ENCODE data around the gene COL6A3. TPM values are rescaled to one million over a fixed set of nuclear protein-coding genes. Genes with fewer than 3 reads are reported as not detected.

COL6A3 gene
- total RNA-seq, 1 experiment from 2014 or later = 45.0 TPM

- TF ChIP-seq EZH2phosphoT487 (IDR thresholded peaks at IDR 0.05; ENCODE audit: borderline replicate concordance, low read length) (no peak), EZH2 (IDR thresholded peaks at IDR 0.05; ENCODE audit: low read length, unreplicated experiment) (no peak)
- TF ChIP-seq, protein P1, sequence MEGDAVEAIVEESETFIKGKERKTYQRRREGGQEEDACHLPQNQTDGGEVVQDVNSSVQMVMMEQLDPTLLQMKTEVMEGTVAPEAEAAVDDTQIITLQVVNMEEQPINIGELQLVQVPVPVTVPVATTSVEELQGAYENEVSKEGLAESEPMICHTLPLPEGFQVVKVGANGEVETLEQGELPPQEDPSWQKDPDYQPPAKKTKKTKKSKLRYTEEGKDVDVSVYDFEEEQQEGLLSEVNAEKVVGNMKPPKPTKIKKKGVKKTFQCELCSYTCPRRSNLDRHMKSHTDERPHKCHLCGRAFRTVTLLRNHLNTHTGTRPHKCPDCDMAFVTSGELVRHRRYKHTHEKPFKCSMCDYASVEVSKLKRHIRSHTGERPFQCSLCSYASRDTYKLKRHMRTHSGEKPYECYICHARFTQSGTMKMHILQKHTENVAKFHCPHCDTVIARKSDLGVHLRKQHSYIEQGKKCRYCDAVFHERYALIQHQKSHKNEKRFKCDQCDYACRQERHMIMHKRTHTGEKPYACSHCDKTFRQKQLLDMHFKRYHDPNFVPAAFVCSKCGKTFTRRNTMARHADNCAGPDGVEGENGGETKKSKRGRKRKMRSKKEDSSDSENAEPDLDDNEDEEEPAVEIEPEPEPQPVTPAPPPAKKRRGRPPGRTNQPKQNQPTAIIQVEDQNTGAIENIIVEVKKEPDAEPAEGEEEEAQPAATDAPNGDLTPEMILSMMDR (conservative IDR thresholded peaks at IDR 0.05; ENCODE audit: low read depth, low read length) = no peak
- Histone ChIP-seq H3K4me2 (ENCODE audit: low read length) (no peak overlapping the region), H2AFZ (ENCODE audit: low read length) (no peak overlapping the region), H3K4me3 (ENCODE audit: low read length) (no peak overlapping the region), H3K27ac (ENCODE audit: low read length) (no peak overlapping the region), H3K36me3 (ENCODE audit: low read depth, low read length) (no peaks in the 10 kb centered on the region), H3F3A (ENCODE audit: low read length, unreplicated experiment) (no peaks in the 10 kb centered on the region), H3K79me2 (ENCODE audit: low read length) (no peaks in the 10 kb centered on the region), H3K27me3 (ENCODE audit: low read length) (no peaks in the 10 kb centered on the region), H3K9ac (ENCODE audit: low read length) (no peak overlapping the region), H3K4me1 (ENCODE audit: insufficient read depth, low read length) (peaks cover 33% of the 10 kb centered on the region), H3K9me2 (replicated peaks; ENCODE audit: low read length) (no peaks in the 10 kb centered on the region), H3K9me3 (ENCODE audit: low read length) (no peaks in the 10 kb centered on the region), H4K20me1 (ENCODE audit: low read length) (no peaks in the 10 kb centered on the region)
- intact Hi-C loops (cut with micrococcal nuclease) = no loop called here
- no TSS peak for BruUV-seq (replicated peaks)
- CTCF ChIA-PET = no interaction called here
- ATAC-seq = no peak
- DNase-seq = no peak
- POLR2A ChIA-PET (ENCODE audit: unreplicated experiment) = no interaction called here
Observed at GRCh38 chr2:237301595-237301994, 112.4 kb downstream of the COL6A3 start.

DNA sequence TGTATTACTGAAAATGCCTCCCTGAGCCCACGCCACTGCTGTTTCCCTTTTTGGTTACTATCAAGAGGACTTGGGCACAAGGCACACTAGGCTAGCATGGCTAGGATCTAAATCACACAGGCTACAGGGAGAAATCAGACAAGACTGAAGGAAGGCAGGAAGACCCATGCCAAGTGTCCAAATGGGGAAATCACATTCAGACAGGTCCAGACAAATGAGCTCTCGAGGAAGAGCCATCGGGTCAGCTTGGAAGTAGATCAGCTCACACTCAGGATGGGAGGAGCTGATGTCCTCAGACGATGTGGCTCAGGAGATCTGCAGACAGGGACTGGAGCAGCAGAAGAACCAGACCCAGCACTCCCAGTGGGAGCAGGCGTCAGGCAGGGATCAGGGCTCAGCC lies 113.2 kb downstream of the COL6A3 start:
- H3K4me3 ChIP-seq (ENCODE audit: low read length) = no peak overlapping the region
- no peaks in the 10 kb centered on the region for H3K36me3 ChIP-seq (ENCODE audit: low read depth, low read length)
- intact Hi-C loops (cut with micrococcal nuclease) = no loop called here
- no peak overlapping the region for H2AFZ ChIP-seq (ENCODE audit: low read length)
- H4K20me1 ChIP-seq (ENCODE audit: low read length) = no peaks in the 10 kb centered on the region
- no peaks in the 10 kb centered on the region for H3K9me3 ChIP-seq (ENCODE audit: low read length)
- BruUV-seq (replicated peaks) = no TSS peak
- no peaks in the 10 kb centered on the region for H3F3A ChIP-seq (ENCODE audit: low read length, unreplicated experiment)
- ChIA-PET POLR2A (ENCODE audit: unreplicated experiment) (no interaction called here), CTCF (no interaction called here)
- H3K79me2 ChIP-seq (ENCODE audit: low read length) = no peaks in the 10 kb centered on the region
- DNase-seq = no peak
- no peak for ATAC-seq
- TF ChIP-seq EZH2phosphoT487 (IDR thresholded peaks at IDR 0.05; ENCODE audit: borderline replicate concordance, low read length) (no peak), EZH2 (IDR thresholded peaks at IDR 0.05; ENCODE audit: low read length, unreplicated experiment) (no peak)
- TF ChIP-seq, protein P1 (conservative IDR thresholded peaks at IDR 0.05; ENCODE audit: low read depth, low read length) = no peak
- H3K9ac ChIP-seq (ENCODE audit: low read length) = no peak overlapping the region
- H3K4me1 ChIP-seq (ENCODE audit: insufficient read depth, low read length) = peaks cover 33% of the 10 kb centered on the region
- H3K9me2 ChIP-seq (replicated peaks; ENCODE audit: low read length) = no peaks in the 10 kb centered on the region
- H3K27me3 ChIP-seq (ENCODE audit: low read length) = no peaks in the 10 kb centered on the region
- H3K27ac ChIP-seq (ENCODE audit: low read length) = no peak overlapping the region
- no peak overlapping the region for H3K4me2 ChIP-seq (ENCODE audit: low read length)

- ChIA-PET POLR2A (ENCODE audit: unreplicated experiment) (no interaction called here), CTCF (interaction anchor here (0.6 to 1.0 kb wide), 3 partner anchors 8 to 133 kb away, joined by 3 to 5 read pairs (median 3); no protein-coding TSS in a partner anchor)
- intact Hi-C loops (cut with micrococcal nuclease) = loop anchor here (10.0 kb wide), 1 partner anchor 125 kb away; no protein-coding TSS in a partner anchor
- peak; percentile 82 for ATAC-seq
- no TSS peak for BruUV-seq (replicated peaks)
- no peak overlapping the region for H3K9ac ChIP-seq (ENCODE audit: low read length)
- DNase-seq = peak; percentile 89
- H3K27ac ChIP-seq (ENCODE audit: low read length) = no peak overlapping the region
- no peaks in the 10 kb centered on the region for H3K36me3 ChIP-seq (ENCODE audit: low read depth, low read length)
- H3K79me2 ChIP-seq (ENCODE audit: low read length) = no peaks in the 10 kb centered on the region
- H3K9me2 ChIP-seq (replicated peaks; ENCODE audit: low read length) = no peaks in the 10 kb centered on the region
- H4K20me1 ChIP-seq (ENCODE audit: low read length) = no peaks in the 10 kb centered on the region
- H3K9me3 ChIP-seq (ENCODE audit: low read length) = no peaks in the 10 kb centered on the region
- H3K4me3 ChIP-seq (ENCODE audit: low read length) = no peak overlapping the region
- H2AFZ ChIP-seq (ENCODE audit: low read length) = no peak overlapping the region
- no peaks in the 10 kb centered on the region for H3K27me3 ChIP-seq (ENCODE audit: low read length)
- peaks cover 30% of the 10 kb centered on the region for H3K4me1 ChIP-seq (ENCODE audit: insufficient read depth, low read length)
- peak overlapping the region; percentile 25; the same call in 1 of the 2 replicates for H3K4me2 ChIP-seq (ENCODE audit: low read length)
- no peaks in the 10 kb centered on the region for H3F3A ChIP-seq (ENCODE audit: low read length, unreplicated experiment)
- TF ChIP-seq, protein P1 (conservative IDR thresholded peaks at IDR 0.05; ENCODE audit: low read depth, low read length) = no peak
- TF ChIP-seq EZH2 (IDR thresholded peaks at IDR 0.05; ENCODE audit: low read length, unreplicated experiment) (no peak), EZH2phosphoT487 (IDR thresholded peaks at IDR 0.05; ENCODE audit: borderline replicate concordance, low read length) (no peak)
Observed at GRCh38 chr2:237299906-237300305, 114.1 kb downstream of the COL6A3 start.

All from PC-3 (cell line).